Parathyroid adenoma (tissue), 2 donors: ENCODE data around the gene PLA2G2A.
"Not testable (repeated sequence)": the region's sequence is repeated elsewhere in the genome, so short reads cannot be mapped to it uniquely, and the experiment has no call there.

Source experiments
- H2AFZ ChIP-seq: fragments of 300-600 bp; sonication (generic); one replicate; pipeline ENCODE4 v1.7.0; 2017; ENCODE audit warnings: antibody characterized with exemption, mild to moderate bottlenecking
- H3K27ac ChIP-seq: fragments of 300-600 bp; sonication (generic); one replicate; pipeline ENCODE4 v1.7.0; 2017
- H3K27me3 ChIP-seq: fragments of 300-600 bp; sonication (generic); one replicate; pipeline ENCODE4 v1.7.0; 2017; ENCODE audit warnings: low read length; ENCODE audit not compliant: control insufficient read depth, insufficient read depth
- H3K36me3 ChIP-seq: fragments of 300-600 bp; sonication (generic); one replicate; pipeline ENCODE4 v1.7.0; 2017; ENCODE audit warnings: low read length; ENCODE audit not compliant: control insufficient read depth, insufficient read depth
- H3K4me1 ChIP-seq: fragments of 300-600 bp; sonication (generic); one replicate; pipeline ENCODE4 v1.7.0; 2017; ENCODE audit warnings: control low read depth
- H3K4me2 ChIP-seq: fragments of 300-600 bp; sonication (generic); one replicate; pipeline ENCODE4 v1.7.0; 2017; ENCODE audit warnings: low read length
- H3K4me3 ChIP-seq: fragments of 300-600 bp; sonication (generic); one replicate; pipeline ENCODE4 v1.7.0; 2017; ENCODE audit warnings: low read depth, low read length
- H3K79me2 ChIP-seq: fragments of 300-600 bp; sonication (generic); one replicate; pipeline ENCODE4 v1.7.0; 2017; ENCODE audit warnings: control low read depth
- H3K9ac ChIP-seq: fragments of 300-600 bp; sonication (generic); one replicate; pipeline ENCODE4 v1.7.0; 2017; ENCODE audit warnings: mild to moderate bottlenecking
- H3K9me3 ChIP-seq: fragments of 300-600 bp; sonication (generic); one replicate; pipeline ENCODE4 v1.7.0; 2017; ENCODE audit warnings: low read length; ENCODE audit not compliant: control insufficient read depth
- CTCF ChIP-seq: fragments of 300-600 bp; sonication (generic); IDR thresholded peaks from one replicate; pipeline ENCODE4 v1.7.0; 2017; ENCODE audit warnings: antibody characterized with exemption, mild to moderate bottlenecking
- donor health status: primary hyperparathyroidism.

The PLA2G2A gene

GRCh38 chr1:19988267-19989006 is 9.0 kb upstream of the PLA2G2A start:
- H3K36me3 ChIP-seq: no peaks in the 10 kb centered on the region
- H3K79me2 ChIP-seq: no peaks in the 10 kb centered on the region
- H3K27me3 ChIP-seq: no peaks in the 10 kb centered on the region
- no peaks in the 10 kb centered on the region for H3K4me1 ChIP-seq
- no peak overlapping the region for H3K9ac ChIP-seq
- H3K27ac ChIP-seq: no peak overlapping the region
- H3K9me3 ChIP-seq: no peaks in the 10 kb centered on the region
- TF ChIP-seq CTCF: no peak
- no peak overlapping the region for H2AFZ ChIP-seq
- no peak overlapping the region for H3K4me2 ChIP-seq
- no peak overlapping the region for H3K4me3 ChIP-seq

DNA sequence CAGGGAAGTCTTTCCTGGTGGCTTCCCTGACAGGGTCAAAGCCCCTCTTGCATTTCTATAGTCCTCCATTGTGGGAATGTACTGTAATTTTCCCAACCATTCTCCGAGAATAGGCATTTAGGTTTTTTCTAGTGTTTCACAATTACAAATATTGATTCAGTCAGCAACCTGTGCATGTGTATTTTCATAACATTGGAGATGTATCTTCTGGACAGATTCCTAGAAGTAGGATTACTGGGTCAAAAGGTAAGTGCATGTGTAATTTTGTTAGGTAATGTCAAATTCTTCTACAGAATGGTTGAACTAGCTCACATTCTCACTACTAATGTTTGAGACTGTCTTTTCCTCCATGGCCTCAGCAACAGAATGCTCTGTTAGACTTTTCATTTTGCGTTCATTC is 8.3 kb upstream of the PLA2G2A start:
- no peaks in the 10 kb centered on the region for H3K27me3 ChIP-seq
- H3K36me3 ChIP-seq: no peaks in the 10 kb centered on the region
- no peaks in the 10 kb centered on the region for H3K4me1 ChIP-seq
- no peak overlapping the region for H3K27ac ChIP-seq
- no peak overlapping the region for H2AFZ ChIP-seq
- no peak overlapping the region for H3K4me2 ChIP-seq
- no peaks in the 10 kb centered on the region for H3K9me3 ChIP-seq
- TF ChIP-seq CTCF: no peak
- no peak overlapping the region for H3K9ac ChIP-seq
- no peak overlapping the region for H3K4me3 ChIP-seq
- H3K79me2 ChIP-seq: no peaks in the 10 kb centered on the region

- H3K79me2 ChIP-seq, H3K27ac ChIP-seq, H3K4me3 ChIP-seq, H3K4me2 ChIP-seq, H2AFZ ChIP-seq, H3K4me1 ChIP-seq, H3K9ac ChIP-seq, H3K9me3 ChIP-seq, H3K27me3 ChIP-seq, H3K36me3 ChIP-seq: not testable (repeated sequence)
These were observed 5.1 kb upstream of the PLA2G2A start for GRCh38 chr1:19984409-19985016.

- peak overlapping the region; percentile 53 for H2AFZ ChIP-seq
- no peaks in the 10 kb centered on the region for H3K36me3 ChIP-seq
- peak overlapping the region; percentile 39 for H3K4me2 ChIP-seq
- no peaks in the 10 kb centered on the region for H3K9me3 ChIP-seq
- peak overlapping the region; percentile 44 for H3K4me3 ChIP-seq
- no peak for TF ChIP-seq CTCF
- H3K4me1 ChIP-seq: peaks cover 4% of the 10 kb centered on the region
- peak overlapping the region; percentile 65 for H3K27ac ChIP-seq
- no peaks in the 10 kb centered on the region for H3K27me3 ChIP-seq
- H3K79me2 ChIP-seq: no peaks in the 10 kb centered on the region
- no peak overlapping the region for H3K9ac ChIP-seq
These were observed 2.3 kb upstream of the PLA2G2A start for GRCh38 chr1:19981507-19982312.

DNA sequence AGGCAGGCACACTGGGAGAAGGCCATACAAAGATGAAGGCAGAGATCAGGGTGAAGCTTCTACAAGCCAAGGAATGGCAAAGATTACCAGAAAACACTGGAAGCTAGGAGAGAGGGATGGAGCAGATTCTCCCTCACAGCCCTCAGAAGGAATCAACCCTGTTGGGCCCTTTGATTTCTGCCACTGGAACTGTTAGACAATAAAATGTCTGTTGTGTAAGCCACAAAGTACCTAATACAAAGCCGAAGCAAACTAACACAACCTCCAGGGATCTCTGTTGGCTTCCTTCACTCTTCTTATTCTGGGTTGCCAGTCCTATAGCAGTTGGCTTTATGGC is 1.7 kb upstream of the PLA2G2A start:
- H3K36me3 ChIP-seq: no peaks in the 10 kb centered on the region
- H2AFZ ChIP-seq: peak overlapping the region; percentile 53
- H3K4me2 ChIP-seq: peak overlapping the region; percentile 39
- H3K9me3 ChIP-seq: no peaks in the 10 kb centered on the region
- peaks cover 4% of the 10 kb centered on the region for H3K4me1 ChIP-seq
- H3K9ac ChIP-seq: no peak overlapping the region
- no peaks in the 10 kb centered on the region for H3K79me2 ChIP-seq
- no peak overlapping the region for H3K4me3 ChIP-seq
- H3K27ac ChIP-seq: peak overlapping the region; percentile 65
- TF ChIP-seq CTCF: no peak
- H3K27me3 ChIP-seq: no peaks in the 10 kb centered on the region
